ENCODE data around the gene KANK3.
"Not testable (repeated sequence)": the region's sequence is repeated elsewhere in the genome, so short reads cannot be mapped to it uniquely, and the experiment has no call there.

KANK3 gene

DNA sequence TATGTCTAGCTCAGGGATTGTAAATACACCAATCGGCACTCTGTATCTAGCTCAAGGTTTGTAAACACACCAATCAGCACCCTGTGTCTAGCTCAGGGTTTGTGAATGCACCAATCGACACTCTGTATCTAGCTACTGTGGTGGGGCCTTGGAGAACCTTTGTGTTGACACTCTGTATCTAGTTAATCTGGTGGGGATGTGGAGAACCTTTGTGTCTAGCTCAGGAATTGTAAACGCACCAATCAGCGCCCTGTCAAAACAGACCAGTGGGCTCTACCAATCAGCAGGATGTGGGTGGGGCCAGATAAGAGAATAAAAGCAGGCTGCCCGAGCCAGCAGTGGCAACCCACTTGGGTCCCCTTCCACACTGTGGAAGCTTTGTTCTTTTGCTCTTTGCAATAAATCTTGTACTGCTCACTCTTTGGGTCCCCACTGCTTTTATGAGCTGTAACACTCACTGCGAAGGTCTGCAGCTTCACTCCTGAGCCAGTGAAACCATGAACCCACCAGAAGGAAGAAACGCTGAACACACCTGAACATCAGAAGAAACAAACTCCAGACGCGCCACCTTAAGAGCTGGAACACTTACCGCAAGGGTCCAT is 33.4 kb upstream of the KANK3 start:
- H2BK12ac ChIP-seq (ENCODE audit: low read length in 2 of 2); H3K9me3 ChIP-seq (ENCODE audit: control insufficient read depth, low read length); H3K4ac ChIP-seq (ENCODE audit: low read depth in 1 of 2, low read length in 2 of 2); H3K79me1 ChIP-seq (replicated peaks; ENCODE audit: low read length, poor library complexity, severe bottlenecking); H4K8ac ChIP-seq (ENCODE audit: low read length); H3K27ac ChIP-seq (ENCODE audit: low read length, poor library complexity, severe bottlenecking); H3K9ac ChIP-seq (ENCODE audit: low read length); H3K4me1 ChIP-seq (ENCODE audit: control insufficient read depth, insufficient read depth, low read depth, low read length); H3K14ac ChIP-seq (ENCODE audit: low read length in 2 of 2); DNase-seq; H4K91ac ChIP-seq (ENCODE audit: low read length); H3K4me3 ChIP-seq (ENCODE audit: insufficient read depth in 1 of 2, low read depth in 1 of 2, low read length in 2 of 2); H2BK120ac ChIP-seq (ENCODE audit: low read depth, low read length); H3K18ac ChIP-seq (ENCODE audit: low read depth in 1 of 2, low read length in 2 of 2); H3K4me2 ChIP-seq (ENCODE audit: low read length, poor library complexity, severe bottlenecking); H3K23ac ChIP-seq (ENCODE audit: low read length in 2 of 2); H2BK15ac ChIP-seq (ENCODE audit: low read depth, poor library complexity, severe bottlenecking); H2AFZ ChIP-seq (ENCODE audit: low read depth, low read length); H2BK5ac ChIP-seq (ENCODE audit: low read depth, low read length, poor library complexity, severe bottlenecking); H3K27me3 ChIP-seq (ENCODE audit: control insufficient read depth in 1 of 2, insufficient read depth in 1 of 2, low read length in 2 of 2); H2AK5ac ChIP-seq (ENCODE audit: low read length, severe bottlenecking): not testable (repeated sequence)
- H3K36me3 ChIP-seq (ENCODE audit: control insufficient read depth in 1 of 2, insufficient read depth in 2 of 2, low read depth in 1 of 2, low read length in 2 of 2): peaks cover 23 to 32% of the 10 kb centered on the region in 2 experiments
- 94% methylated on average over 9 of the region's 10 CpGs for WGBS

GRCh38 chr19:8375766-8376165 is 32.7 kb upstream of the KANK3 start:
- not testable (repeated sequence) for H3K14ac ChIP-seq (ENCODE audit: low read length in 2 of 2); H3K9ac ChIP-seq (ENCODE audit: low read length); H2BK5ac ChIP-seq (ENCODE audit: low read depth, low read length, poor library complexity, severe bottlenecking); H2AK5ac ChIP-seq (ENCODE audit: low read length, severe bottlenecking); H4K8ac ChIP-seq (ENCODE audit: low read length); H3K4me3 ChIP-seq (ENCODE audit: insufficient read depth in 1 of 2, low read depth in 1 of 2, low read length in 2 of 2); H3K18ac ChIP-seq (ENCODE audit: low read depth in 1 of 2, low read length in 2 of 2); H3K27ac ChIP-seq (ENCODE audit: low read length, poor library complexity, severe bottlenecking); H3K4me2 ChIP-seq (ENCODE audit: low read length, poor library complexity, severe bottlenecking); H3K27me3 ChIP-seq (ENCODE audit: control insufficient read depth in 1 of 2, insufficient read depth in 1 of 2, low read length in 2 of 2); H3K4ac ChIP-seq (ENCODE audit: low read depth in 1 of 2, low read length in 2 of 2); H4K91ac ChIP-seq (ENCODE audit: low read length); H3K4me1 ChIP-seq (ENCODE audit: control insufficient read depth, insufficient read depth, low read depth, low read length); H2BK12ac ChIP-seq (ENCODE audit: low read length in 2 of 2); H2BK120ac ChIP-seq (ENCODE audit: low read depth, low read length); DNase-seq; H2AFZ ChIP-seq (ENCODE audit: low read depth, low read length); H3K9me3 ChIP-seq (ENCODE audit: control insufficient read depth, low read length); H3K23ac ChIP-seq (ENCODE audit: low read length in 2 of 2); H2BK15ac ChIP-seq (ENCODE audit: low read depth, poor library complexity, severe bottlenecking)
- Histone ChIP-seq H3K79me1 (replicated peaks; ENCODE audit: low read length, poor library complexity, severe bottlenecking) (peaks cover 11% of the 10 kb centered on the region), H3K36me3 (ENCODE audit: control insufficient read depth in 1 of 2, insufficient read depth in 2 of 2, low read depth in 1 of 2, low read length in 2 of 2) (peaks cover 31 to 39% of the 10 kb centered on the region in 2 experiments)
- over 99% methylated on average over 25 of the region's 32 CpGs for WGBS

DNA sequence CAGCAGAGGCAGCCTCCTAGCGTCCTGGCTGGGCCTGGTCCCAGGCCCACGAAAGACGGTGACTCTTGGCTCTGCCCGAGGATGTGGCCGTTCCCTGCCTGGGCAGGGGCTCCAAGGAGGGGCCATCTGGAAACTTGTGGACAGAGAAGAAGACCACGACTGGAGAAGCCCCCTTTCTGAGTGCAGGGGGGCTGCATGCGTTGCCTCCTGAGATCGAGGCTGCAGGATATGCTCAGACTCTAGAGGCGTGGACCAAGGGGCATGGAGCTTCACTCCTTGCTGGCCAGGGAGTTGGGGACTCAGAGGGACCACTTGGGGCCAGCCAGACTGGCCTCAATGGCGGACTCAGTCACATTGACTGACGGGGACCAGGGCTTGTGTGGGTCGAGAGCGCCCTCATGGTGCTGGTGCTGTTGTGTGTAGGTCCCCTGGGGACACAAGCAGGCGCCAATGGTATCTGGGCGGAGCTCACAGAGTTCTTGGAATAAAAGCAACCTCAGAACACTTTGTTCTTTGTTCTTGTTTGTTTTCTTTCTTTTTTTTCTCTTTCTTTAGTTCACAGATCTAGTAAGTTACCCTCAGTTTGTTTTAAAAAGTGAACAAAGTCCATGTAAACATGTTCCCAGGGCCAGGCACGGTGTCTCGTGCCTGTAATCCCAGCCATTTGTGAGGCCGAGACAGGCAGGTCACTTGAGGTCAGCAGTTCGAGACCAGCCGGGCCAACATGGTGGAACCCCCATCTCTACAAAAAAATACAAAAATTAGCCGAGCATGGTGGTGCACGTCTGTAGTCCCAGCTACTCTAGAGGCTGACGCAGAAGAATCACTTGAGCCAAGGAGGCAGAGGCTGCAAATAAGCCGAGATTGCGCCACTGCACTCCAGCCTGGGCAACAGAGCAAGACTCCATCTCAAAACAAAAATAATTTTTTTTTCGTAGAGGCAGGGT is 31.1 kb upstream of the KANK3 start:
- Histone ChIP-seq H3K18ac (ENCODE audit: low read depth in 1 of 2, low read length in 2 of 2) (no peak overlapping the region), H2BK15ac (ENCODE audit: low read depth, poor library complexity, severe bottlenecking) (no peak overlapping the region), H2BK5ac (ENCODE audit: low read depth, low read length, poor library complexity, severe bottlenecking) (no peak overlapping the region), H3K4me1 (ENCODE audit: control insufficient read depth, insufficient read depth, low read depth, low read length) (peaks cover 14% of the 10 kb centered on the region), H4K91ac (ENCODE audit: low read length) (no peak overlapping the region), H3K4me2 (ENCODE audit: low read length, poor library complexity, severe bottlenecking) (no peak overlapping the region), H4K8ac (ENCODE audit: low read length) (no peak overlapping the region), H3K9ac (ENCODE audit: low read length) (no peak overlapping the region), H3K79me1 (replicated peaks; ENCODE audit: low read length, poor library complexity, severe bottlenecking) (peaks cover 12% of the 10 kb centered on the region), H3K4ac (ENCODE audit: low read depth in 1 of 2, low read length in 2 of 2) (no peak overlapping the region), H2AFZ (ENCODE audit: low read depth, low read length) (no peak overlapping the region), H3K9me3 (ENCODE audit: control insufficient read depth, low read length) (no peaks in the 10 kb centered on the region), H3K14ac (ENCODE audit: low read length in 2 of 2) (no peak overlapping the region), H3K27me3 (ENCODE audit: control insufficient read depth in 1 of 2, insufficient read depth in 1 of 2, low read length in 2 of 2) (no peaks in the 10 kb centered on the region), H3K23ac (ENCODE audit: low read length in 2 of 2) (no peak overlapping the region), H2BK120ac (ENCODE audit: low read depth, low read length) (no peak overlapping the region), H2BK12ac (ENCODE audit: low read length in 2 of 2) (peak overlapping the region; percentile 40 to 68), H2AK5ac (ENCODE audit: low read length, severe bottlenecking) (peak overlapping the region; percentile 42), H3K4me3 (ENCODE audit: insufficient read depth in 1 of 2, low read depth in 1 of 2, low read length in 2 of 2) (no peak overlapping the region), H3K36me3 (ENCODE audit: control insufficient read depth in 1 of 2, insufficient read depth in 2 of 2, low read depth in 1 of 2, low read length in 2 of 2) (peaks cover 42 to 46% of the 10 kb centered on the region in 2 experiments), H3K27ac (ENCODE audit: low read length, poor library complexity, severe bottlenecking) (no peak overlapping the region)
- DNase-seq: no peak
- WGBS: 88% methylated on average over 26 of the region's 26 CpGs

Measured in mesenchymal stem cell (in vitro differentiated cells and primary cell).